BE2C (cell line): ENCODE results near the gene HOXA11.

Experiments used
- DNase-seq: peaks from one replicate; pipeline ENCODE4 v3.0.0-alpha.2; 2020
- H3K27me3 ChIP-seq: fragments of 250-450 bp; sonication (Bioruptor Pico); 2 replicates; pipeline ENCODE4 v1.5.1; 2020; ENCODE audit warnings: mild to moderate bottlenecking
- H3K36me3 ChIP-seq: fragments of 250-450 bp; sonication (Bioruptor Pico); 2 replicates; pipeline ENCODE4 v1.5.1; 2020; ENCODE audit warnings: mild to moderate bottlenecking
- H3K4me1 ChIP-seq: fragments of 250-450 bp; sonication (Bioruptor Pico); 2 replicates; pipeline ENCODE4 v1.5.1; 2020
- H3K4me3 ChIP-seq: 2 replicates; pipeline ENCODE4 v1.5.1; 2011; ENCODE audit warnings: low read depth, low read length
- H3K9me3 ChIP-seq: fragments of 250-450 bp; sonication (Bioruptor Pico); 2 replicates; pipeline ENCODE4 v1.5.1; 2020
- CTCF ChIP-seq: IDR thresholded peaks from 2 replicates; pipeline ENCODE4 v1.5.1; 2012; ENCODE audit warnings: mild to moderate bottlenecking, low read depth, low read length

Gene HOXA11

GRCh38 chr7:27165089-27165995 lies 19.7 kb downstream of the HOXA11 start, which contains the start of gene HOXA9:
Gene HOXA9, minus strand, starts transcription at chr7:27165537. Its CDS starts 80 bp downstream, at chr7:27165457.
- H3K9me3 ChIP-seq, result no peaks in the 10 kb centered on the region
- no peak within 1 kb of the TSS for H3K4me3 ChIP-seq
- H3K27me3 ChIP-seq, result peaks cover 97% of the 10 kb centered on the region
- H3K4me1 ChIP-seq, result no peaks in the 10 kb centered on the region
- no peak for TF ChIP-seq CTCF
- DNase-seq, result no peak
- H3K36me3 ChIP-seq, result no peaks in the 10 kb centered on the region

GRCh38 chr7:27164367-27165088 lies 20.5 kb downstream of the HOXA11 start:
- no peak overlapping the region for H3K4me3 ChIP-seq
- TF ChIP-seq CTCF, result 0 out of 2 replicates have a peak, but pooled peaks have one; percentile 1
- no peaks in the 10 kb centered on the region for H3K9me3 ChIP-seq
- no peak for DNase-seq
- H3K36me3 ChIP-seq, result no peaks in the 10 kb centered on the region
- H3K27me3 ChIP-seq, result peaks cover 97% of the 10 kb centered on the region
- H3K4me1 ChIP-seq, result no peaks in the 10 kb centered on the region

GRCh38 chr7:27164045-27164366 lies 21.0 kb downstream of the HOXA11 start:
- H3K36me3 ChIP-seq, result no peaks in the 10 kb centered on the region
- peaks cover 97% of the 10 kb centered on the region for H3K27me3 ChIP-seq
- H3K4me3 ChIP-seq, result no peak overlapping the region
- H3K9me3 ChIP-seq, result no peaks in the 10 kb centered on the region
- 0 out of 2 replicates have a peak, but pooled peaks have one; percentile 2 for TF ChIP-seq CTCF
- no peak for DNase-seq
- H3K4me1 ChIP-seq, result no peaks in the 10 kb centered on the region

GRCh38 chr7:27163288-27164044 lies 21.6 kb downstream of the HOXA11 start:
- no peak for TF ChIP-seq CTCF
- Histone ChIP-seq H3K9me3 (no peaks in the 10 kb centered on the region), H3K4me1 (no peaks in the 10 kb centered on the region), H3K4me3 (no peak overlapping the region), H3K27me3 (peaks cover 97% of the 10 kb centered on the region), H3K36me3 (no peaks in the 10 kb centered on the region)
- DNase-seq, result no peak

- Histone ChIP-seq H3K27me3 (peaks cover 97% of the 10 kb centered on the region), H3K4me3 (no peak overlapping the region), H3K4me1 (no peaks in the 10 kb centered on the region), H3K9me3 (no peaks in the 10 kb centered on the region), H3K36me3 (no peaks in the 10 kb centered on the region)
- DNase-seq, result no peak
- TF ChIP-seq CTCF, result no peak
Observed at GRCh38 chr7:27162561-27163287, 22.3 kb downstream of the HOXA11 start.
